Measurements from ENCODE around the gene PRKAR1B. TPM values are rescaled to one million over a fixed set of nuclear protein-coding genes. Genes with fewer than 3 reads are reported as not detected.

The PRKAR1B gene
- total RNA-seq, 1 donor from 2014 or later: 14.7 TPM

- Mint-ChIP-seq H3K27ac (ENCODE audit: unreplicated experiment) (no peak overlapping the region), H3K36me3 (ENCODE audit: low read depth, unreplicated experiment) (no peaks in the 10 kb centered on the region), H3K4me3 (ENCODE audit: unreplicated experiment) (no peak overlapping the region), H3K27me3 (ENCODE audit: low read depth, unreplicated experiment) (no peaks in the 10 kb centered on the region), H3K9me3 (ENCODE audit: unreplicated experiment) (peaks cover 3% of the 10 kb centered on the region), H3K4me1 (ENCODE audit: low read depth, unreplicated experiment) (no peaks in the 10 kb centered on the region)
- Histone ChIP-seq H3K79me2 (ENCODE audit: insufficient read depth, low read length) (no peaks in the 10 kb centered on the region), H3K27ac (ENCODE audit: low read depth, low read length) (no peak overlapping the region), H3K4me3 (ENCODE audit: insufficient read depth, low read depth, low read length) (no peak overlapping the region), H4K20me1 (ENCODE audit: insufficient read depth, low read length) (no peaks in the 10 kb centered on the region), H3K4me1 (ENCODE audit: insufficient read depth, low read length) (no peaks in the 10 kb centered on the region), H3K27me3 (ENCODE audit: insufficient read depth, low read length) (no peaks in the 10 kb centered on the region), H3K36me3 (ENCODE audit: insufficient read depth, low read length) (no peaks in the 10 kb centered on the region), H2AFZ (ENCODE audit: low read depth, low read length) (no peak overlapping the region), H3K9ac (ENCODE audit: low read length) (no peak overlapping the region), H3K4me2 (ENCODE audit: low read length) (no peak overlapping the region), H3K9me3 (ENCODE audit: insufficient read depth, low read depth, low read length) (no peaks in the 10 kb centered on the region)
- FAIRE-seq (no peak), DNase-seq (ENCODE audit: low read depth) (no peak)
- TF ChIP-seq EZH2 (IDR thresholded peaks at IDR 0.05; ENCODE audit: insufficient read depth, low read length) (no peak), CTCF (IDR thresholded peaks at IDR 0.05; ENCODE audit: insufficient read depth, low read depth, low read length) (no peak)
Measured at GRCh38 chr7:549066-549890, 177.8 kb downstream of the PRKAR1B start.

GRCh38 chr7:548401-548800 is 178.7 kb downstream of the PRKAR1B start:
- no peaks in the 10 kb centered on the region for H3K4me1 Mint-ChIP-seq (ENCODE audit: low read depth, unreplicated experiment)
- no peak overlapping the region for H3K4me3 Mint-ChIP-seq (ENCODE audit: unreplicated experiment)
- Histone ChIP-seq H4K20me1 (ENCODE audit: insufficient read depth, low read length) (no peaks in the 10 kb centered on the region), H3K27me3 (ENCODE audit: insufficient read depth, low read length) (no peaks in the 10 kb centered on the region), H2AFZ (ENCODE audit: low read depth, low read length) (no peak overlapping the region), H3K9ac (ENCODE audit: low read length) (no peak overlapping the region), H3K4me1 (ENCODE audit: insufficient read depth, low read length) (peaks cover 4% of the 10 kb centered on the region), H3K36me3 (ENCODE audit: insufficient read depth, low read length) (no peaks in the 10 kb centered on the region), H3K4me2 (ENCODE audit: low read length) (no peak overlapping the region), H3K4me3 (ENCODE audit: insufficient read depth, low read depth, low read length) (no peak overlapping the region), H3K79me2 (ENCODE audit: insufficient read depth, low read length) (no peaks in the 10 kb centered on the region), H3K9me3 (ENCODE audit: insufficient read depth, low read depth, low read length) (no peaks in the 10 kb centered on the region), H3K27ac (ENCODE audit: low read depth, low read length) (no peak overlapping the region)
- FAIRE-seq: no peak
- TF ChIP-seq CTCF (IDR thresholded peaks at IDR 0.05; ENCODE audit: insufficient read depth, low read depth, low read length) (no peak), EZH2 (IDR thresholded peaks at IDR 0.05; ENCODE audit: insufficient read depth, low read length) (no peak)
- no peak overlapping the region for H3K27ac Mint-ChIP-seq (ENCODE audit: unreplicated experiment)
- H3K36me3 Mint-ChIP-seq (ENCODE audit: low read depth, unreplicated experiment): no peaks in the 10 kb centered on the region
- no peak for DNase-seq (ENCODE audit: low read depth)
- peaks cover 3% of the 10 kb centered on the region for H3K9me3 Mint-ChIP-seq (ENCODE audit: unreplicated experiment)
- no peaks in the 10 kb centered on the region for H3K27me3 Mint-ChIP-seq (ENCODE audit: low read depth, unreplicated experiment)

- Histone ChIP-seq H3K9me3 (ENCODE audit: insufficient read depth, low read depth, low read length) (no peaks in the 10 kb centered on the region), H3K4me2 (ENCODE audit: low read length) (no peak overlapping the region), H2AFZ (ENCODE audit: low read depth, low read length) (no peak overlapping the region), H3K4me3 (ENCODE audit: insufficient read depth, low read depth, low read length) (no peak overlapping the region), H3K27me3 (ENCODE audit: insufficient read depth, low read length) (no peaks in the 10 kb centered on the region), H3K4me1 (ENCODE audit: insufficient read depth, low read length) (peaks cover 23% of the 10 kb centered on the region), H3K27ac (ENCODE audit: low read depth, low read length) (no peak overlapping the region), H3K9ac (ENCODE audit: low read length) (no peak overlapping the region), H3K36me3 (ENCODE audit: insufficient read depth, low read length) (no peaks in the 10 kb centered on the region), H4K20me1 (ENCODE audit: insufficient read depth, low read length) (no peaks in the 10 kb centered on the region), H3K79me2 (ENCODE audit: insufficient read depth, low read length) (no peaks in the 10 kb centered on the region)
- FAIRE-seq: no peak
- peaks cover 3% of the 10 kb centered on the region for H3K9me3 Mint-ChIP-seq (ENCODE audit: unreplicated experiment)
- no peak for TF ChIP-seq EZH2 (IDR thresholded peaks at IDR 0.05; ENCODE audit: insufficient read depth, low read length)
- TF ChIP-seq CTCF (IDR thresholded peaks at IDR 0.05; ENCODE audit: insufficient read depth, low read depth, low read length): no peak
- H3K36me3 Mint-ChIP-seq (ENCODE audit: low read depth, unreplicated experiment): no peaks in the 10 kb centered on the region
- H3K4me3 Mint-ChIP-seq (ENCODE audit: unreplicated experiment): no peak overlapping the region
- H3K27ac Mint-ChIP-seq (ENCODE audit: unreplicated experiment): no peak overlapping the region
- DNase-seq (ENCODE audit: low read depth): no peak
- no peaks in the 10 kb centered on the region for H3K27me3 Mint-ChIP-seq (ENCODE audit: low read depth, unreplicated experiment)
- peaks cover 18% of the 10 kb centered on the region for H3K4me1 Mint-ChIP-seq (ENCODE audit: low read depth, unreplicated experiment)
Measured at GRCh38 chr7:545470-545869, 181.6 kb downstream of the PRKAR1B start.

All from astrocyte (in vitro differentiated cells and primary cell).